Neural cell (in vitro differentiated cells): ENCODE data around the gene NOS1AP. TPM values are rescaled to one million over a fixed set of nuclear protein-coding genes. Genes with fewer than 3 reads are reported as not detected.

Experiments
- H2AFZ ChIP-seq: fragments of 200-600, 300-800 bp; sonication (generic), shearing (Covaris generic); 2 replicates; pipeline ENCODE4 v1.6.0; 2014; ENCODE audit warnings: low read depth, mild to moderate bottlenecking, antibody characterized with exemption, low read length, moderate library complexity
- H3F3A ChIP-seq: fragments of 200-600 bp; shearing (Covaris generic); 2 replicates; pipeline ENCODE4 v1.6.1; 2016; ENCODE audit warnings: mild to moderate bottlenecking, moderate library complexity, mixed read lengths, antibody characterized with exemption, low read length; ENCODE audit not compliant: insufficient read depth, poor library complexity, severe bottlenecking
- H3K27ac ChIP-seq: fragments of 200-600, 300-800 bp; sonication (generic), shearing (Covaris generic); 2 replicates; pipeline ENCODE4 v1.5.1; 2014; ENCODE audit warnings: mild to moderate bottlenecking, low read length, moderate library complexity
- H3K27me3 ChIP-seq: fragments of 300-800, 200-600 bp; sonication (generic), shearing (Covaris generic); 2 replicates; pipeline ENCODE4 v1.6.0; 2014; ENCODE audit warnings: mild to moderate bottlenecking, low read depth, low read length, moderate library complexity; ENCODE audit not compliant: insufficient read depth
- H3K36me3 ChIP-seq: fragments of 300-800, 200-600 bp; sonication (generic), shearing (Covaris generic); 2 replicates; pipeline ENCODE4 v1.5.1; 2014; ENCODE audit warnings: mild to moderate bottlenecking, antibody characterized with exemption, low read length, moderate library complexity; ENCODE audit not compliant: insufficient read depth
- H3K4me2 ChIP-seq: fragments of 300-800, 200-600 bp; sonication (generic), shearing (Covaris generic); 2 replicates; pipeline ENCODE4 v1.6.0; 2014; ENCODE audit warnings: mild to moderate bottlenecking, low read length
- H3K4me3 ChIP-seq: fragments of 300-800, 200-600 bp; sonication (generic), shearing (Covaris generic); 2 replicates; pipeline ENCODE4 v1.5.1; 2014; ENCODE audit warnings: mild to moderate bottlenecking, low read length, moderate library complexity
- H3K79me2 ChIP-seq: fragments of 200-600 bp; shearing (Covaris generic); replicated peaks from 2 replicates; pipeline ENCODE4 v1.6.0; 2014; ENCODE audit warnings: mild to moderate bottlenecking, low read length, moderate library complexity; ENCODE audit not compliant: insufficient read depth
- H3K9ac ChIP-seq: fragments of 300-800, 200-600 bp; sonication (generic), shearing (Covaris generic); 2 replicates; pipeline ENCODE4 v1.6.1; 2016; ENCODE audit warnings: mild to moderate bottlenecking, low read length, mixed read lengths
- H3K9me2 ChIP-seq: fragments of 200-600 bp; shearing (Covaris generic); 2 replicates; pipeline ENCODE4 v1.6.1; 2016; ENCODE audit warnings: mild to moderate bottlenecking, low read length, mixed read lengths; ENCODE audit not compliant: insufficient read depth
- H3K9me3 ChIP-seq: fragments of 200-600, 300-800 bp; sonication (generic), shearing (Covaris generic); 2 replicates; pipeline ENCODE4 v1.6.1; 2016; ENCODE audit warnings: mild to moderate bottlenecking, mixed run types, low read length, moderate library complexity, mixed read lengths
- H4K20me1 ChIP-seq: fragments of 200-600 bp; shearing (Covaris generic); 2 replicates; pipeline ENCODE4 v1.6.1; 2016; ENCODE audit warnings: mild to moderate bottlenecking, mixed run types; ENCODE audit not compliant: insufficient read depth
- CTCF ChIP-seq: fragments of 450-650 bp; IDR thresholded peaks from 2 replicates; pipeline ENCODE4 v1.5.1; 2014; ENCODE audit warnings: antibody characterized with exemption, mild to moderate bottlenecking, moderate library complexity; ENCODE audit not compliant: poor library complexity, severe bottlenecking
- EZH2 ChIP-seq: fragments of 200-600, 300-800 bp; shearing (Covaris generic), sonication (generic); IDR thresholded peaks from 2 replicates; pipeline ENCODE4 v1.6.1; 2014; ENCODE audit warnings: antibody characterized with exemption, low read length, borderline replicate concordance, mild to moderate bottlenecking; ENCODE audit not compliant: insufficient read depth, poor library complexity, severe bottlenecking
- MXI1 ChIP-seq: fragments of 450-650 bp; conservative IDR thresholded peaks from 2 replicates; pipeline ENCODE4 v1.6.1; 2014; ENCODE audit warnings: antibody characterized with exemption, mild to moderate bottlenecking; ENCODE audit not compliant: poor library complexity, severe bottlenecking
- POLR2AphosphoS5 ChIP-seq: IDR thresholded peaks from 2 replicates; pipeline ENCODE4 v1.6.1; 2012
- RAD21 ChIP-seq: fragments of 450-650 bp; conservative IDR thresholded peaks from 2 replicates; pipeline ENCODE4 v1.6.1; 2014; ENCODE audit warnings: antibody characterized with exemption, mild to moderate bottlenecking, moderate library complexity
- SMC3 ChIP-seq: fragments of 450-650 bp; conservative IDR thresholded peaks from 2 replicates; pipeline ENCODE4 v1.6.1; 2014; ENCODE audit warnings: antibody characterized with exemption, mild to moderate bottlenecking, moderate library complexity; ENCODE audit not compliant: poor library complexity
- TAF1 ChIP-seq: IDR thresholded peaks from 2 replicates; pipeline ENCODE4 v1.6.1; 2012; ENCODE audit warnings: low read depth
- polyA plus RNA-seq: library from polyadenylated mRNA; depleted of rRNA; stranded (reverse); fragments of >200 nt; gene quantifications from 2 replicates; pipeline ENCODE4 v1.2.3, GENCODE V29; 2014
- TF ChIP-seq, protein P1 (sequence below): IDR thresholded peaks from 2 replicates; pipeline ENCODE4 v1.6.1; 2012; ENCODE audit warnings: borderline replicate concordance

NOS1AP gene
- polyA plus RNA-seq, 1 donor from 2014 or later, result 5.3 TPM

DNA sequence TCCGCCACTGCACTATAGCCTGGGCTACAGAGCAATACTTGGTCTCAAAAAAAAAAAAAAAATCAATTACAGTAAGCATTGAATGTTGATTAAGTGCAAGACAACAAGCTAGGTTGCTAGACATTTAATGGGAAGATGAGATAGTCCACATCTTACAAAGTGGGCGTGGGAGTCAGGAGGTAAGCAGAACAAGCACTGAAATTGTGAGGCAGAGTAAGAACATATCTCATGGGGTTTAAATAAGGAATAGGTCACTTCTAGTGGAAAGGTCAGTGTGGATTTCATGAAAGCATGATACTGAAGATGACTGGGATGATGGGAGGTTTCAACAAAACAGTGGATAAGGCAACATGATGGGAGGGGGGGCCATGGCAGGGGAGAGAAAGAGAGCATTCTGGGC, 44.0 kb upstream of the NOS1AP start:
- no peak for TF ChIP-seq RAD21
- TF ChIP-seq SMC3, result no peak
- no peak for TF ChIP-seq EZH2
- no peak for TF ChIP-seq MXI1
- TF ChIP-seq POLR2AphosphoS5, result no peak
- TF ChIP-seq, protein P1, sequence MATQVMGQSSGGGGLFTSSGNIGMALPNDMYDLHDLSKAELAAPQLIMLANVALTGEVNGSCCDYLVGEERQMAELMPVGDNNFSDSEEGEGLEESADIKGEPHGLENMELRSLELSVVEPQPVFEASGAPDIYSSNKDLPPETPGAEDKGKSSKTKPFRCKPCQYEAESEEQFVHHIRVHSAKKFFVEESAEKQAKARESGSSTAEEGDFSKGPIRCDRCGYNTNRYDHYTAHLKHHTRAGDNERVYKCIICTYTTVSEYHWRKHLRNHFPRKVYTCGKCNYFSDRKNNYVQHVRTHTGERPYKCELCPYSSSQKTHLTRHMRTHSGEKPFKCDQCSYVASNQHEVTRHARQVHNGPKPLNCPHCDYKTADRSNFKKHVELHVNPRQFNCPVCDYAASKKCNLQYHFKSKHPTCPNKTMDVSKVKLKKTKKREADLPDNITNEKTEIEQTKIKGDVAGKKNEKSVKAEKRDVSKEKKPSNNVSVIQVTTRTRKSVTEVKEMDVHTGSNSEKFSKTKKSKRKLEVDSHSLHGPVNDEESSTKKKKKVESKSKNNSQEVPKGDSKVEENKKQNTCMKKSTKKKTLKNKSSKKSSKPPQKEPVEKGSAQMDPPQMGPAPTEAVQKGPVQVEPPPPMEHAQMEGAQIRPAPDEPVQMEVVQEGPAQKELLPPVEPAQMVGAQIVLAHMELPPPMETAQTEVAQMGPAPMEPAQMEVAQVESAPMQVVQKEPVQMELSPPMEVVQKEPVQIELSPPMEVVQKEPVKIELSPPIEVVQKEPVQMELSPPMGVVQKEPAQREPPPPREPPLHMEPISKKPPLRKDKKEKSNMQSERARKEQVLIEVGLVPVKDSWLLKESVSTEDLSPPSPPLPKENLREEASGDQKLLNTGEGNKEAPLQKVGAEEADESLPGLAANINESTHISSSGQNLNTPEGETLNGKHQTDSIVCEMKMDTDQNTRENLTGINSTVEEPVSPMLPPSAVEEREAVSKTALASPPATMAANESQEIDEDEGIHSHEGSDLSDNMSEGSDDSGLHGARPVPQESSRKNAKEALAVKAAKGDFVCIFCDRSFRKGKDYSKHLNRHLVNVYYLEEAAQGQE, result no peak
- no peak for TF ChIP-seq CTCF
- no peak for TF ChIP-seq TAF1
- no peak overlapping the region for H3K27ac ChIP-seq
- no peaks in the 10 kb centered on the region for H3F3A ChIP-seq
- H3K27me3 ChIP-seq, result peaks cover 32% of the 10 kb centered on the region
- no peak overlapping the region for H3K9ac ChIP-seq
- H3K9me3 ChIP-seq, result no peaks in the 10 kb centered on the region
- H3K9me2 ChIP-seq, result no peaks in the 10 kb centered on the region
- H4K20me1 ChIP-seq, result no peaks in the 10 kb centered on the region
- H3K79me2 ChIP-seq, result no peaks in the 10 kb centered on the region
- H3K4me2 ChIP-seq, result no peak overlapping the region
- no peaks in the 10 kb centered on the region for H3K36me3 ChIP-seq
- H3K4me3 ChIP-seq, result no peak overlapping the region
- H2AFZ ChIP-seq, result no peak overlapping the region

- no peak overlapping the region for H3K4me2 ChIP-seq
- peaks cover 32% of the 10 kb centered on the region for H3K27me3 ChIP-seq
- no peaks in the 10 kb centered on the region for H3K9me3 ChIP-seq
- H3K9ac ChIP-seq, result no peak overlapping the region
- H3K79me2 ChIP-seq, result no peaks in the 10 kb centered on the region
- H3K36me3 ChIP-seq, result no peaks in the 10 kb centered on the region
- H3K27ac ChIP-seq, result no peak overlapping the region
- H3K9me2 ChIP-seq, result no peaks in the 10 kb centered on the region
- no peak overlapping the region for H3K4me3 ChIP-seq
- no peaks in the 10 kb centered on the region for H4K20me1 ChIP-seq
- H2AFZ ChIP-seq, result no peak overlapping the region
- TF ChIP-seq RAD21, result no peak
- no peaks in the 10 kb centered on the region for H3F3A ChIP-seq
Observed at GRCh38 chr1:162026881-162027280, 42.6 kb upstream of the NOS1AP start.

GRCh38 chr1:162028726-162029125, 40.8 kb upstream of the NOS1AP start:
- no peak overlapping the region for H3K27ac ChIP-seq
- H4K20me1 ChIP-seq, result no peaks in the 10 kb centered on the region
- no peaks in the 10 kb centered on the region for H3K79me2 ChIP-seq
- no peak overlapping the region for H2AFZ ChIP-seq
- no peak overlapping the region for H3K4me2 ChIP-seq
- TF ChIP-seq POLR2AphosphoS5 (no peak), EZH2 (no peak), RAD21 (no peak), SMC3 (no peak), MXI1 (no peak)
- no peak overlapping the region for H3K9ac ChIP-seq
- H3F3A ChIP-seq, result no peaks in the 10 kb centered on the region
- no peak overlapping the region for H3K4me3 ChIP-seq
- no peaks in the 10 kb centered on the region for H3K9me2 ChIP-seq
- H3K27me3 ChIP-seq, result peaks cover 21% of the 10 kb centered on the region
- no peaks in the 10 kb centered on the region for H3K36me3 ChIP-seq
- H3K9me3 ChIP-seq, result no peaks in the 10 kb centered on the region
